Hair follicle dermal papilla cell (primary cell): Measurements from ENCODE around the gene SGPL1. TPM values are rescaled to one million over a fixed set of nuclear protein-coding genes. Genes with fewer than 3 reads are reported as not detected.

Source experiments
- small RNA-seq: library from RNA; depleted of rRNA; stranded (forward); fragments of <200 nt; gene quantifications from one replicate; pipeline ENCODE3, GENCODE V24; 2012
- total RNA-seq: library from RNA; depleted of rRNA; stranded (reverse); fragments of >200 nt; gene quantifications from 2 replicates; pipeline ENCODE4 v1.2.3, GENCODE V29; 2012

SGPL1 gene, protein sequence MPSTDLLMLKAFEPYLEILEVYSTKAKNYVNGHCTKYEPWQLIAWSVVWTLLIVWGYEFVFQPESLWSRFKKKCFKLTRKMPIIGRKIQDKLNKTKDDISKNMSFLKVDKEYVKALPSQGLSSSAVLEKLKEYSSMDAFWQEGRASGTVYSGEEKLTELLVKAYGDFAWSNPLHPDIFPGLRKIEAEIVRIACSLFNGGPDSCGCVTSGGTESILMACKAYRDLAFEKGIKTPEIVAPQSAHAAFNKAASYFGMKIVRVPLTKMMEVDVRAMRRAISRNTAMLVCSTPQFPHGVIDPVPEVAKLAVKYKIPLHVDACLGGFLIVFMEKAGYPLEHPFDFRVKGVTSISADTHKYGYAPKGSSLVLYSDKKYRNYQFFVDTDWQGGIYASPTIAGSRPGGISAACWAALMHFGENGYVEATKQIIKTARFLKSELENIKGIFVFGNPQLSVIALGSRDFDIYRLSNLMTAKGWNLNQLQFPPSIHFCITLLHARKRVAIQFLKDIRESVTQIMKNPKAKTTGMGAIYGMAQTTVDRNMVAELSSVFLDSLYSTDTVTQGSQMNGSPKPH
- total RNA-seq: 24.2 and 32.1 TPM in 2 replicates

GRCh38 chr10:70815504-70816219 is at the start of gene SGPL1:
TSS of gene SGPL1 (plus strand) at chr10:70815948. CDS start at chr10:70816854, 906 bp downstream.

GRCh38 chr10:70785190-70785589 is 30.6 kb upstream of the SGPL1 start, which contains the start of gene TBATA:
TSS of gene TBATA (minus strand) at chr10:70785377. CDS start at chr10:70783379, 1,998 bp downstream.

GRCh38 chr10:70887804-70888800 is 72.4 kb downstream of the SGPL1 start, which contains the start of gene PCBD1:
TSS of gene PCBD1 (minus strand) at chr10:70888565. CDS start at chr10:70888533, 32 bp downstream.

Small RNA genes lying within 50 kb of the gene (small RNA-seq; reads per million reads assigned to genes)
- gene RPS26P40: not detected

Other genes with a start within 250 kb of the SGPL1 start
- gene PRF1, start 213.2 kb upstream of the SGPL1 start, total RNA-seq: not detected in 2 replicates
- gene ADAMTS14, start 143.4 kb upstream of the SGPL1 start, total RNA-seq: 12.4 and 15.6 TPM in 2 replicates
- gene TBATA, start 30.6 kb upstream of the SGPL1 start, total RNA-seq: not detected in 2 replicates
- gene PCBD1, start 72.6 kb downstream of the SGPL1 start, total RNA-seq: 14.9 and 22.0 TPM in 2 replicates